K562 (cell line): ENCODE data around the gene CACNA1C. TPM values are rescaled to one million over a fixed set of nuclear protein-coding genes. Genes with fewer than 3 reads are reported as not detected.
A peak's percentile ranks its signal among the peaks of the same experiment; 100 is the strongest.

Experiments used
- ATAC-seq: fragments of 200-7000 bp; cut with Tn5 transposase; 3 replicates; pipeline ENCODE4 v1.9.1; 2020; ENCODE audit warnings: moderate library complexity
- BruUV-seq: library from RNA; stranded (reverse); fragments of 400-500 nt; replicated peaks from 2 replicates; lab custom pipeline; 2021; lab: Mats Ljungman, UMichigan
- CTCF ChIA-PET: fragments of 300-600 bp; formaldehyde crosslinking; extraction: SDS; loops from one replicate; lab custom pipeline; 2021; ENCODE audit warnings: low intra/inter-chr PET ratio; lab: Yijun Ruan, JAX
- POLR2A ChIA-PET: fragments of 300-600, 350-650 bp; sonication (Branson Sonifier 250); formaldehyde crosslinking; extraction: SDS; loops from one replicate; lab custom pipeline; 2021; ENCODE audit warnings: antibody characterized with exemption, inconsistent platforms; lab: Yijun Ruan, JAX
- DNase-seq, 4 experiments: peaks; one replicate each; pipeline versions ENCODE4 v3.0.0 to v3.0.0-alpha.2; 2011 to 2018; ENCODE audit warnings: low spot score in 3 of 4, mixed read lengths in 3 of 4; ENCODE audit errors: extremely low read depth in 1 of 4
- FAIRE-seq: peaks from 2 replicates; lab custom pipeline; 2011; peaks lifted over from hg19 to GRCh38; lab: Jason Lieb, UNC
- H2AFZ ChIP-seq: 2 replicates; pipeline ENCODE4 v1.6.0; 2011; ENCODE audit warnings: low read depth, low read length, control low read depth, inconsistent platforms
- H3K27ac ChIP-seq: fragments of 200-600 bp; 3 replicates; pipeline ENCODE4 v1.8.0; 2011; ENCODE audit warnings: low read depth, mild to moderate bottlenecking, control low read depth, inconsistent platforms, low read length, moderate library complexity, mixed read lengths; ENCODE audit errors: extremely low read depth
- H3K27me3 ChIP-seq, 2 experiments: fragments of 300-600 bp in 1 of 2; 2 replicates in 1 of 2; 3 replicates in 1 of 2; pipeline versions ENCODE4 v1.6.0 to v1.8.0; 2011; ENCODE audit warnings: inconsistent platforms in 2 of 2, low read length in 2 of 2, mild to moderate bottlenecking in 1 of 2, mixed read lengths in 1 of 2, moderate library complexity in 1 of 2; ENCODE audit not compliant: control insufficient read depth in 2 of 2, insufficient read depth in 2 of 2
- H3K36me3 ChIP-seq: fragments of 300-600 bp; 3 replicates; pipeline ENCODE4 v1.8.0; 2011; ENCODE audit warnings: mild to moderate bottlenecking, low read length, inconsistent platforms; ENCODE audit not compliant: control insufficient read depth, insufficient read depth
- H3K4me1 ChIP-seq, 2 experiments: fragments of 200-600 bp in 1 of 2; replicated peaks in 1 of 2; 2 replicates in 1 of 2; 3 replicates in 1 of 2; pipeline versions ENCODE4 v1.5.1 to v1.8.0; 2011; ENCODE audit warnings: inconsistent platforms in 2 of 2, low read length in 2 of 2, mild to moderate bottlenecking in 1 of 2, mixed read lengths in 1 of 2, moderate library complexity in 1 of 2; ENCODE audit not compliant: control insufficient read depth in 2 of 2, insufficient read depth in 2 of 2
- H3K4me2 ChIP-seq: 2 replicates; pipeline ENCODE4 v1.6.1; 2011; ENCODE audit warnings: low read length, control low read depth, inconsistent platforms, mixed read lengths; ENCODE audit not compliant: insufficient read depth
- H3K4me3 ChIP-seq: fragments of 200-600 bp; sonication (generic), shearing (Covaris generic); 2 replicates; pipeline ENCODE4 v1.5.1; 2016; ENCODE audit warnings: control low read depth, inconsistent platforms
- H3K79me2 ChIP-seq: fragments of 200-600 bp; 3 replicates; pipeline ENCODE4 v1.8.0; 2011; ENCODE audit warnings: low read length, inconsistent platforms; ENCODE audit not compliant: control insufficient read depth, insufficient read depth
- H3K9ac ChIP-seq, 2 experiments: 2 replicates each; pipeline versions ENCODE4 v1.6.0 to v1.6.1; 2011; ENCODE audit warnings: low read depth in 2 of 2, low read length in 2 of 2, control low read depth in 1 of 2, inconsistent platforms in 1 of 2, mild to moderate bottlenecking in 1 of 2, mixed read lengths in 1 of 2; ENCODE audit not compliant: insufficient read depth in 1 of 2
- H3K9me1 ChIP-seq: one replicate; pipeline ENCODE4 v1.6.0; 2011; ENCODE audit warnings: inconsistent platforms, mild to moderate bottlenecking, low read length, moderate library complexity; ENCODE audit not compliant: control insufficient read depth, insufficient read depth
- H3K9me3 ChIP-seq: replicated peaks from 2 replicates; pipeline ENCODE4 v1.5.1; 2011; ENCODE audit warnings: low read depth, low read length, inconsistent platforms; ENCODE audit not compliant: control insufficient read depth, insufficient read depth
- H4K20me1 ChIP-seq: replicated peaks from 2 replicates; pipeline ENCODE4 v1.6.1; 2011; ENCODE audit warnings: low read length, inconsistent platforms, mixed read lengths; ENCODE audit not compliant: control insufficient read depth, insufficient read depth
- GABPA ChIP-seq: fragments of 200-800 bp; sonication (Bioruptor generic); conservative IDR thresholded peaks from 2 replicates; pipeline ENCODE4 v1.6.1; 2016; ENCODE audit warnings: low read depth, missing genetic modification characterization, missing compliant biosample characterization
- HDAC2 ChIP-seq: fragments of 450-650 bp; IDR thresholded peaks from 2 replicates; pipeline ENCODE4 v1.6.1; 2016; ENCODE audit warnings: mild to moderate bottlenecking
- KDM2B ChIP-seq: fragments of 250-450 bp; sonication (Bioruptor Pico); IDR thresholded peaks from 2 replicates; pipeline ENCODE4 v1.8.0; 2021; ENCODE audit warnings: mild to moderate bottlenecking, moderate library complexity
- NONO ChIP-seq, 2 experiments: fragments of 200-400 bp in 1 of 2; fragments of 450-650 bp in 1 of 2; formaldehyde crosslinking in 1 of 2; IDR thresholded peaks; 2 replicates each; pipeline ENCODE4 v1.6.1; 2017; ENCODE audit warnings: low read depth in 2 of 2, mild to moderate bottlenecking in 2 of 2, moderate library complexity in 2 of 2, low read length in 1 of 2
- PHF21A ChIP-seq: fragments of 450-650 bp; IDR thresholded peaks from 2 replicates; pipeline ENCODE4 v1.6.1; 2017; ENCODE audit warnings: low read depth, borderline replicate concordance
- RBM34 ChIP-seq: fragments of 200-400 bp; formaldehyde crosslinking; IDR thresholded peaks from 2 replicates; pipeline ENCODE4 v1.6.1; 2018; ENCODE audit warnings: low read length, borderline replicate concordance; ENCODE audit not compliant: insufficient read depth
- ZFP36 ChIP-seq: fragments of 150-350 bp; IDR thresholded peaks from 2 replicates; pipeline ENCODE4 v1.6.1; 2018; ENCODE audit warnings: low read length, low read depth; ENCODE audit not compliant: partially characterized antibody
- WGBS: fragments of 100-300 bp; shearing (Covaris generic); methylation state at CpG from one replicate; pipeline ENCODE4 v1.1.6; 2016; ENCODE audit warnings: low coverage, mixed read lengths; ENCODE audit not compliant: insufficient coverage; ENCODE audit errors: missing lambda C conversion rate; 5-methylcytosine and 5-hydroxymethylcytosine counted together
- in situ Hi-C: fragments of 300-500 bp; cut with MboI; formaldehyde crosslinking; loops from 4 replicates; pipeline ENCODE4 v1.15.0; 2018; ENCODE audit warnings: inconsistent platforms, mixed read lengths
- intact Hi-C: fragments of 100-400 bp; cut with micrococcal nuclease; formaldehyde crosslinking; loops from 2 replicates; pipeline ENCODE4 v1.14.2; 2022
- polyA plus RNA-seq, 8 experiments: library from polyadenylated mRNA; depleted of rRNA in 4 of 8; stranded (reverse) in 5 of 8; unstranded in 3 of 8; fragments of >200 nt; fragmentation: Nextera tagmentation in 2 of 8; fragmentation: Illumina TruSeq in 1 of 8; extraction: Ambion mirVana in 2 of 8; extraction: Trizol in 1 of 8; gene quantifications; 2 replicates each; pipeline versions ENCODE4 v1.2.1 to v1.2.3, GENCODE V29; 2011 to 2014; ENCODE audit warnings: inconsistent platforms in 1 of 8, missing spikeins in 1 of 8
- total RNA-seq, 7 experiments: library from RNA; depleted of rRNA in 6 of 7; stranded (reverse); fragments of >200 nt in 6 of 7; fragmentation: Illumina TruSeq in 2 of 7; extraction: Trizol in 2 of 7; gene quantifications; 2 replicates each; pipeline versions ENCODE4 v1.2.1 to v1.2.3, GENCODE V29; 2011 to 2021; ENCODE audit warnings: low replicate concordance in 1 of 7
- TF ChIP-seq, protein P1 (sequence below): fragments of 250-450 bp; sonication (Bioruptor Pico); IDR thresholded peaks from 2 replicates; pipeline ENCODE4 v1.8.0; 2021; ENCODE audit warnings: moderate library complexity, mild to moderate bottlenecking, inconsistent platforms
- TF ChIP-seq, protein P2 (sequence below): sonication (generic); formaldehyde crosslinking; IDR thresholded peaks from 2 replicates; pipeline ENCODE4 v1.8.0; 2022; ENCODE audit warnings: mild to moderate bottlenecking, missing genetic modification reagents
- TF ChIP-seq, protein P3 (sequence below): fragments of 250-450 bp; sonication (Bioruptor Pico); IDR thresholded peaks from 2 replicates; pipeline ENCODE4 v1.9.0; 2021; ENCODE audit warnings: mild to moderate bottlenecking, inconsistent platforms

The CACNA1C gene
- total and polyA plus RNA-seq, 9 of the 15 experiments (the other 6 are each of a cell fraction or from before 2014, with no cell fraction given) = not detected

DNA sequence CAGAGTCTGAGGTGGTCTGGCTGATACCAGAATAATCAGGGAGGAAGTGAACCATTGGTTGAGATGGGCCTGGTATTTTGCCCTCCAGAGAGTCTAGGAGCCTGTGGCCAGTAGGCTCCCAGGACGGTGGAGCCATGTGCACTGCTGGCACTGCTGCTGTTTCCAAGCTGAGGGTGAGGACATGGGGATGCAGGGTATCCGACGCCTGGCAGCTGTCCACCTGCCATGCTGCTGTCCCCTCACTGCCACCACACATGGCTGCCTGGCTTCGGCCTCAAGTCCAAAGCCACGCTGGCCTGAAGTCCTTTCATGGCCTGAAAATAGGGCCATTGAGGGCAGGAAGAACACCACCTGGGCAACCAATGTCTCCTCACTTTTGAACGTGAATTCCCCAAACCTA is 8.6 kb downstream of the CACNA1C start:
- H3K9ac ChIP-seq = no peak overlapping the region
- intact Hi-C loops = no loop called here
- H3K27ac ChIP-seq = no peak overlapping the region
- H3K9me3 ChIP-seq = no peaks in the 10 kb centered on the region
- TF ChIP-seq KDM2B = no peak
- no peak for TF ChIP-seq HDAC2
- no peak for TF ChIP-seq RBM34
- no TSS peak for BruUV-seq
- no peak overlapping the region for H2AFZ ChIP-seq
- no peaks in the 10 kb centered on the region for H3K9me1 ChIP-seq
- H3K4me1 ChIP-seq = no peaks in the 10 kb centered on the region
- DNase-seq = no peak
- WGBS = 0% methylated on average over 5 of the region's 6 CpGs
- no peaks in the 10 kb centered on the region for H4K20me1 ChIP-seq
- CTCF ChIA-PET = no interaction called here
- POLR2A ChIA-PET = interaction anchor here (1.2 kb wide), 1 partner anchor 12 kb away, joined by 6 read pairs; no protein-coding TSS in a partner anchor
- no peaks in the 10 kb centered on the region for H3K36me3 ChIP-seq
- H3K4me3 ChIP-seq = no peak overlapping the region
- in situ Hi-C loops = loop anchor here (25.0 kb wide), 1 partner anchor 226 kb away; no protein-coding TSS in a partner anchor
- ATAC-seq = no peak
- no peaks in the 10 kb centered on the region for H3K79me2 ChIP-seq
- FAIRE-seq = no peak
- H3K4me2 ChIP-seq = no peak overlapping the region
- peaks cover 0 to 29% of the 10 kb centered on the region in 2 experiments; a peak in 3 of 5 replicates for H3K27me3 ChIP-seq

DNA sequence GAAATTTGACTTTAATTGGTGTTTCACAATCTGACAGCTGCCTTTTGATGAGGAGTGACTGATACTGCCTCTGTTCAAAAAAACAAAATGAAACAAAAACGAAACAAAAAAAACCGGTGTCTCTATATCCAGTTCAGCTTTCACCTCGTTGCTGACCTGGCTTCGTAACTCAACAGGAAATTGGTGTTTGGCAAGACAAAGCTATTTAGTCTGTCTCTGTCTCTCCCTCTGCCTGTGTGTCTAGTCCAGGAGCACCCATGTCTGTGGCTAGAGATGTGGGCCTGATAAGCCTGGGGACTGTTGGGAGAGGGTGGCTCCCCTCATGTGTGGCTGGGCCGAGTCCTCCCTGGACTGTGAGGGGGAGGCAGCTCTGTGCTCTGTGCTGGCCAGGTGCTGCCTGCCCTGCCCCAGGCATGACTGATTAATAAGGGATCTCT is 11.3 kb downstream of the CACNA1C start:
- Histone ChIP-seq H3K4me2 (no peak overlapping the region), H4K20me1 (no peaks in the 10 kb centered on the region), H3K79me2 (no peaks in the 10 kb centered on the region), H3K27me3 (peaks cover 0 to 16% of the 10 kb centered on the region in 2 experiments; a peak in 3 of 5 replicates), H3K9me3 (no peaks in the 10 kb centered on the region), H3K9me1 (no peaks in the 10 kb centered on the region), H3K9ac (no peak overlapping the region), H2AFZ (no peak overlapping the region), H3K4me3 (no peak overlapping the region), H3K27ac (no peak overlapping the region), H3K36me3 (no peaks in the 10 kb centered on the region), H3K4me1 (no peaks in the 10 kb centered on the region)
- intact Hi-C loops = no loop called here
- ChIA-PET CTCF (no interaction called here), POLR2A (no interaction called here)
- peak in 2 of 4 experiments; percentile 8 to 10 for DNase-seq
- ATAC-seq = no peak
- WGBS = 4% methylated on average over 5 of the region's 5 CpGs
- in situ Hi-C loops = loop anchor here (25.0 kb wide), 1 partner anchor 223 kb away; no protein-coding TSS in a partner anchor
- BruUV-seq = no TSS peak
- no peak for FAIRE-seq
- TF ChIP-seq, protein P1, sequence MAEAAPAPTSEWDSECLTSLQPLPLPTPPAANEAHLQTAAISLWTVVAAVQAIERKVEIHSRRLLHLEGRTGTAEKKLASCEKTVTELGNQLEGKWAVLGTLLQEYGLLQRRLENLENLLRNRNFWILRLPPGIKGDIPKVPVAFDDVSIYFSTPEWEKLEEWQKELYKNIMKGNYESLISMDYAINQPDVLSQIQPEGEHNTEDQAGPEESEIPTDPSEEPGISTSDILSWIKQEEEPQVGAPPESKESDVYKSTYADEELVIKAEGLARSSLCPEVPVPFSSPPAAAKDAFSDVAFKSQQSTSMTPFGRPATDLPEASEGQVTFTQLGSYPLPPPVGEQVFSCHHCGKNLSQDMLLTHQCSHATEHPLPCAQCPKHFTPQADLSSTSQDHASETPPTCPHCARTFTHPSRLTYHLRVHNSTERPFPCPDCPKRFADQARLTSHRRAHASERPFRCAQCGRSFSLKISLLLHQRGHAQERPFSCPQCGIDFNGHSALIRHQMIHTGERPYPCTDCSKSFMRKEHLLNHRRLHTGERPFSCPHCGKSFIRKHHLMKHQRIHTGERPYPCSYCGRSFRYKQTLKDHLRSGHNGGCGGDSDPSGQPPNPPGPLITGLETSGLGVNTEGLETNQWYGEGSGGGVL (CRISPR knock-in tag) = no peak
- TF ChIP-seq GABPA = no peak
- no peak for TF ChIP-seq ZFP36
- TF ChIP-seq, protein P2, sequence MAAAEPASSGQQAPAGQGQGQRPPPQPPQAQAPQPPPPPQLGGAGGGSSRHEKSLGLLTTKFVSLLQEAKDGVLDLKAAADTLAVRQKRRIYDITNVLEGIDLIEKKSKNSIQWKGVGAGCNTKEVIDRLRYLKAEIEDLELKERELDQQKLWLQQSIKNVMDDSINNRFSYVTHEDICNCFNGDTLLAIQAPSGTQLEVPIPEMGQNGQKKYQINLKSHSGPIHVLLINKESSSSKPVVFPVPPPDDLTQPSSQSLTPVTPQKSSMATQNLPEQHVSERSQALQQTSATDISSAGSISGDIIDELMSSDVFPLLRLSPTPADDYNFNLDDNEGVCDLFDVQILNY (CRISPR knock-in tag) = no peak
- TF ChIP-seq NONO (IDR thresholded peaks at IDR 0.05; ENCODE audit: low read depth in 2 of 2, low read length in 1 of 2) = no peak
- no peak for TF ChIP-seq PHF21A
- TF ChIP-seq, protein P3, sequence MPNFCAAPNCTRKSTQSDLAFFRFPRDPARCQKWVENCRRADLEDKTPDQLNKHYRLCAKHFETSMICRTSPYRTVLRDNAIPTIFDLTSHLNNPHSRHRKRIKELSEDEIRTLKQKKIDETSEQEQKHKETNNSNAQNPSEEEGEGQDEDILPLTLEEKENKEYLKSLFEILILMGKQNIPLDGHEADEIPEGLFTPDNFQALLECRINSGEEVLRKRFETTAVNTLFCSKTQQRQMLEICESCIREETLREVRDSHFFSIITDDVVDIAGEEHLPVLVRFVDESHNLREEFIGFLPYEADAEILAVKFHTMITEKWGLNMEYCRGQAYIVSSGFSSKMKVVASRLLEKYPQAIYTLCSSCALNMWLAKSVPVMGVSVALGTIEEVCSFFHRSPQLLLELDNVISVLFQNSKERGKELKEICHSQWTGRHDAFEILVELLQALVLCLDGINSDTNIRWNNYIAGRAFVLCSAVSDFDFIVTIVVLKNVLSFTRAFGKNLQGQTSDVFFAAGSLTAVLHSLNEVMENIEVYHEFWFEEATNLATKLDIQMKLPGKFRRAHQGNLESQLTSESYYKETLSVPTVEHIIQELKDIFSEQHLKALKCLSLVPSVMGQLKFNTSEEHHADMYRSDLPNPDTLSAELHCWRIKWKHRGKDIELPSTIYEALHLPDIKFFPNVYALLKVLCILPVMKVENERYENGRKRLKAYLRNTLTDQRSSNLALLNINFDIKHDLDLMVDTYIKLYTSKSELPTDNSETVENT (CRISPR knock-in tag) = no peak
